Pons (tissue), 1 donor: ENCODE data around the gene MFSD6.

ENCODE experiments used
- DNase-seq: peaks from one replicate; pipeline ENCODE4 v3.0.0-alpha.2; 2016; ENCODE audit warnings: low spot score

MFSD6 gene

DNA sequence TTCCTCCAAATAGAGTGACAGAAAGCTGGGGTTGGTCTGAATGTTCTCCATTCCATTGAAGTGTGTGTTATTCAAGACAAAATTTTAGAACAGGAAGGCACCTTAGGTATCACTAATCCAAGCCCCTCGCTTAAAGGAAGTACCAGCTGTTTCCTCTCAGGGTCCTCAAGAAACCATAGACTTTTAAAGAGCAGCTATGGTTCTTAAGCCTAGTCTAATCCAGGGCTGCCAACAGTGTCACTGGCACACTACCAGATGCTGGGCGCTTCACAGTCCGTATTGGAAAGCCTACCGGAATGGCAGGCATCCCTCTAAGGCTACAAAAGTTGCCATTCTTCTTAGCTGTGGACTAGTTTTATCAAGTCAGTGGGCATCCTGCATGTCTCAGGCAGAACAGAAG, 124.4 kb downstream of the MFSD6 start:
- DNase-seq, result no peak

DNA sequence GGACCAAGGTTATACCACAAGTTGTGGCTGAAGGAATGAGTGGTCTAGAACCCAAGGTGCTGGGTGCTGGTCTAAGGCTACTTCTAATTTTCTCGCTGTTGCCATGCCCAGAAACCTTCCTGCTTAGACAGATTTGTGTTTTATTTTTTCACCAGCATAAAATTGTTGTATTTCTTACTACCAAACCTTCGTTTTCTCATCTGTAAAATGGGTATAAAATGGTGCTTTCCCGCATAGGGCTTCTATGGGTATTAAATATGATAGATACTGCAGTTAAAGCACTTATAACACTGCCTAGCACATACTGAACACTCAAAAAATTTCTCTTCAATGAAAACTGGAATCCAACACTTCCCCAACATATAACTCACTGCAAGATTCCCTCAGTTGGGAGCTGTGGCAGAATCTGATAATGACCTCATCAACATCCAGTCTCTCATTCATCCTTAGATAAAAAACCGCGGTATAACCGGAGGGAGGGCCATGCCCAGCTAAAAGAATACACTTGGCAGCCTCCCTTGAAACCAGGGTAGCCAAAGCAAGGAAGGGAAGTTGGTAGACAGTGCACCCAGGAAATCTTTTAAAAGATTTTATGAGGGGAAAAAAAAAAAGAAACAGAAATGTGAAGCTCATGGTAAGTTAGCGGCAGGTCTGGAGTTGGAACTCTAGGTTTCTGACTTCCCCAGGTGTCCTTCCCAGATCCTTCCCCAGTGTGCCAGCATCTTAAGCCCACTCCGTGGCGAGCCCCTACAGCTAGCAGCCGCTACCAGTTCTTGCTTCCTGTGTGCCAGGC, 125.2 kb downstream of the MFSD6 start:
- DNase-seq, result no peak

DNA sequence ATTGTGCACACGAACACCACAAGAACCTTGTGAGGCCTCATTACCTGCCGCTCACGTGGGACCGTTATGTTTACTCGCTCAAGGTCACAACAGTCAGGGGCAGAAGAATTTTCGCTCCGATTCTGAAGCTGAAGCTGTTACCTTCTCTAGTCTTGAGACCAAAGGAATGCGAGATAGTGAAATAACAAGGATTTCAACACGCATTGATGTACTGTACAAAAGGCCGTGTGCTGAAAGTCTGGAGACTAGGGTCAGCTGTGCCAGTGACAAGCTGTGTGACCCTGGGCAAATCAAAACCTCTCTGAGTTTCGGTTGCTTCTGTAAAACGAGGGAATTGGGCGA, 125.8 kb downstream of the MFSD6 start:
- peak; percentile 53 for DNase-seq

DNA sequence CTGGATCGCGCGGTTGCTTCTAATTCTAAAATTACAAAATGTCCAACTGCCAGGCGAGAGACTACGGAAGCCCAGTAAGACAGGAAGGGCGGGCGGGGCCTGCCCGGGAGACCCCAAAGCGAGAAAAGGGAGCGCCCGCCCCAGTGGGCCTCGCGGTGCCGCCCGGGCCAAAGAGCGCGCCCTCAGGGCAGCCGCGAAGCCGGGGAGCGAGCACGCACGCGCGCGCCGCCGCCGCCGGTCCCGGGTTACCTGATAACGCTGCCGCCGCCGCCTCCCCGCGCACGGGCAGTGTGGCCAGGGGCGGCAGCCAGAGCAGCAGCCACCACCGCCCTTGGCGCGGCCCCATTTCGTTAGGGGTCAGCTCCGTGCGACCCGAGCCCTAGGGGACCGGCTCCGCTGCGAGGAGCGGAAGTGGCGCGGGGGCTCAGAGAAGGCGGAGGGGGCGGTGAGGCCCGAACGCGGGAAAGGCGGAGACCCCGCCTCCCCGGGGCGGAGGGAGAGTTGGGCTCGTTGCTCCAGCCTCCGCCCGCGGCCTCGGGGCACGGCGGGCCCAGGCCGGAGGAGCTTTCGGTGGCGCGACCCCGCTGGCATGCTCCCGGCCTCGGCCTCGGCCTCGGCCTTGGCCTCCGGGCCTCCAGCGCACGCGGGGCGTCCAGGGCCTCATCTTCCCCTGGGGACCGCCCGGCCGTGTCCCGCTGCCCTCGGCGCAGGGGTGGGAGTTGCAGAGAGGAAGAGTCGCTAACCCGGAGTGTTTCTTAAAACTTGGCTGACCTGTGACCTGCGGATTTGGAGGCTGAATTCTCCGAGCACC, 126.4 kb downstream of the MFSD6 start, which contains the start of gene NEMP2:
NEMP2 (minus strand) TSS at position 413 of the 811 bp plus-strand sequence; CDS start at position 346, 67 bp downstream.
- peak; percentile 49 for DNase-seq

DNA sequence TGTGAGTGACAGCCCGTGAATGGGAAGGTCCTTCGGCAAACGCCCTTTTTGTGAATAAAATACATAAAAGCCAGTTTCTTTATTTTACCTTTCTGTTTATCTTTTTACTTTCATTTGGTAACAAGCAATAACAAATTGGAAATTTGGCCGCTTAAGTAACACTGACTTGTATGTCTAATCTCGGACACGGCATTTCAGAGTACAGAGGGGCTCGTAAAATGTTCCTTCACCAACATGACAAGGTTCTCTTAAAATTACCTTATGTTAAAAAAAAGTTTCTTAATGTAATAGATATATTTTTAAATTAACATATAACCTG, 126.9 kb downstream of the MFSD6 start:
- peak; percentile 32 for DNase-seq

DNA sequence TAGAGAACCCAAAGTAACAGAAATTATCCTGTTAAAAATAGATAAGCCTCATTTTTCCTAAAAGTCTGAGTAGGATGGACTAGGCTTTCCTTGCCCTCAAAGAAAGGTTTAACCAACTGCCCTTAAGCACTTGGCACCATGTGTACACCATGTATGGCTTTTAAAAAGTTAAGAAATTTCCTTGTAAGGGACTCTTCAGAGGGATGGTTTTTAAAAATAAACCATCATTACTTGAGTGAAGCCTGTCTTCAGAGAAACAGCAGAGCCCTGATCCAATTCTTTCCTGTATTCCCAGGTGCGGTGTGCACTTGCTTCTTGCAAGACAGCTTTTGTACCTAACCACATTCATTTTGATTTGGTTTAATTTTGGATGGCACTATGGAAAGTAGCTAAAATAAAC, 127.4 kb downstream of the MFSD6 start:
- DNase-seq, result peak; percentile 28

DNA sequence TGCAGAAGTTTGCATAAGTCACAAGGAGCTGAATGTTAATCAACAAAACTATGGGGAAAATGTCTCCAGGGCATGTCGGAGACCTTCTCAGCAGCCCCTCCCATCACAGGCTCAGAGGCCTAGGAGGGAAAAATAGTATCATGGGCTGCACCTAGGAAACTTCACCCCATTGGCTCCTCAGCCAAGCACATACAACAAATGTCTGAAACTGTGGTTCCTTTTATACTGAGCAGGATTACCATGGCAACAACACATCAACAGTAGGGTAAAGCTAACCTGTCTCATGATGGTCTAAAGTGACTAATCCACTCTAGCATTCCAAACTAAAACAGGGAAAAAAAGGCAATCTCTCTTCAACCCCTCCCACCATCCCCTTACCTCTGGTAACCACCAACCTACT, 129.6 kb downstream of the MFSD6 start:
- no peak for DNase-seq

DNA sequence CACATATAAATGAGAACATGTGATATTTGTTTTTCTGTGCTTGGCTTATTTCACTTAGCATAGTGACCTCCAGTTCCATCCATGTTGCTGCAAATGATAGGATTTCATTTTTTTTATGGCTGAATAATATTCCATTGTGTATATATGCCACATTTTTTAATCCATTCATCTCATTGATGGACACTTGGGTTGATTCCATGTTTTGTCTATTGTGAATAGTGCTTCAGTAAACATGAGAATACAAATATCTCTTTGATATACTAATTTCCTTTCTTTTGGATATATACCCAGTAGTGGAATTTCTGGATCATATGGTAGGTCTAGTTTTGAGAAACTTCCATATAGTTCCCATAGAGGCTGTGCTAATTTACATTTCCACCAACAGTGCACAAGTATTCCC, 130.0 kb downstream of the MFSD6 start:
- DNase-seq, result no peak

DNA sequence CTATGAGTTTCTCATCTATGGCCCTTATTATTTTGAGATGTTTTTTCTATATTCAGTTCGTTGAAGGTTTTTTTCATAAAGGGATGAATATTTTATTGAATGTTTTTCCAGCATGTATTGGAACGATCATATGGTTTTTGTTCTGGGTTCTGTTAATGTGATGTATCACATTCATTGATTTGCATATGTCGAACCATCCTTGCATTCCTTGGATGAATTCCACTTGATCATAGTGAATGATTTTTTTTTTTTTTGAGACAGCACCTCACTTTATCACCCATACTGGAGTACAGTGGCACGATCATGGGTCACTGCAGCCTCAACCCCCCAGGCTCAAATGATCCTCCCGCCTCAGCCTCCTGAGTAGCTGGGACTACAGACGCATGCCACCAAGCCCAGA, 131.9 kb downstream of the MFSD6 start:
- no peak for DNase-seq

DNA sequence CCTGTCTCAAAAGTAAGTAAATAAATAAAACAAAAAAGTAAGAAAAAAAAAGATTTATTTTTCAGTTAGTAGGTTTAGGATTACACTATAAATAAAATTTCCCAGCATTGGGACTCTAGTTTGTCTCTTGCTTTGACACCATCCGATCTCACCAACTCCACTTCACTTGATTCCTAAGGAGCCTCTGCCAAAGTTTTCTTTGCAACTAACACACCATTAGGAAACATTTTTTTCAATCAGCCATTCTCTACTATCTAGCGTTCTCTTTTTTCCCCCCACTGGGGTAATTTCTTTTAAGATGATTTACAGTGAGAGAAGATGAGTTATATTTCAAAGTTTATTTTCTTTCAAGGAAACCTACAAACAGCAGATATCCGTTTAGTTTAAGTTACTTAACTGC, 136.9 kb downstream of the MFSD6 start:
- no peak for DNase-seq

DNA sequence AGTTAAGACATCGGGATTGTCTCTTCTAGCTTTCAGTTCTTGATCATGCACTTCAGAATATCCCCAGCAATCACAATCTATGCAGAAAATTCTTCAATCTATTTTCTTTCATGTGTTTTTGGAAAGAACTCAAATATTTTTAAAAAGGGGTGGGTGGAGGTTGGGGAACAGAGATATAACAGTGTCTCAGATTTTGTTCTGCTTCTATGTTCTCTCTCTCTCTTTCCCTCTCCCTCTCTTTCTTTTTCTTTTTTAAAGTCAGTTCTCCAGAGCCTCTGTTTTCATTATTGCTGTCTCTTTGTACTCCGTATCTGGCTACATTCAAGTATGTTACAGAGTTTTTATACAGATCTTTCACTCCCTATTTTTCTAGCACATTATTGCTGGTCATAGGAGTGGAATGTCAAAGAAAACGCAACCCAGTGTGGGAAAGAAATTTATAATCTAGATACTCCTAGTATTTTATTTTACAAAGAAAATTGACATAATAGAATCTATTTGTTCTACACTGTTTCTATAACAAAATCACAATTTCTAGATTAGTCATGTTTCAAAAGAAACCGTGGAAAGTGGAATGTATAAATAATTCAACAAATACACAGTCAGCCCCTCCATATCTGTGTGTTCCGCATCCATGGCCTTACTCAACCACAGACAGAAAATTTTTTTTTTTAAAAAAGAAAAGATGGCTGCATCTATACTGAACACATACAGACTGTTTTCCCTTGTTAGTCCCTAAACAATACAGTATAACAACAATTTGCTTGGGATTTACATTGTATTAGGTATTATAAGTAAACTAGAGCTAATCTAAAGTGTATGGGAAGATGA, 137.6 kb downstream of the MFSD6 start:
- no peak for DNase-seq

DNA sequence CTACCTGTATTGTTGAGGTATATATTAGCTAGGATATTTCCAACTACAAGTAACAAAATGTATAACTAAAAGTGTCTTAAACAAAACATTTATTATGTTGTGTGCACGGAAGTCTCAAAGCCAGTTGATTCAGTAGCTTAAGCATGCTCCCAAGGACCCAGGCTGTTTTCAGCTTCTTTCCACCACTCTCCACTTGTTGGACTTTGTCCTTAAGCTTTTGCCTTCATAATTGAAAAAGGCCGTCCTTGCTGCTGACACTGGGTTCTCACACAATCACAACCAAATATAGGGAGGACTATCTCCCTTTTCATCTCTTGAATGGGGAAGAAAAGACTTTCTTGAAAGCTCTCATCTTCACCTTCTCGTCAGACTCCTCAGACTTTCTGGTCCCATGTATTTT, 138.6 kb downstream of the MFSD6 start:
- DNase-seq, result no peak

DNA sequence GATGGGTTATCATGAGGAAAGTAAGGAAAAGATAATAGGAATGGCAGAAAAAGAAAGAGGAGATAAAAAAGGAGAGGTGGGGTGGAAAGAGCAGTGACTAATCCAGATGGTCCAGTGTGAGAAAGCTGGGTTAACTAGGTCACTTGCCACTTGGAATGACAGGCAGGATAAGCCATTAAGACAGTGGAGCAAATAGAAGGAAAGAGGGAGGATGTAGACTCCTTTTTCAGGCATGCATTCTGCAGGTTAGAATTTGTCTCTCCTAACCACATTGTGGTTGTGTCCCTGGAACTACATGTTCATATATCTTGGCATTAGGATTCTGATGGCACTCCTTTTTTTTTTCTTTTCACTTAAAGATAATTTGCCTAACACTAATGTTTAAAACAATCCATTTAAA, 139.7 kb downstream of the MFSD6 start:
- no peak for DNase-seq

DNA sequence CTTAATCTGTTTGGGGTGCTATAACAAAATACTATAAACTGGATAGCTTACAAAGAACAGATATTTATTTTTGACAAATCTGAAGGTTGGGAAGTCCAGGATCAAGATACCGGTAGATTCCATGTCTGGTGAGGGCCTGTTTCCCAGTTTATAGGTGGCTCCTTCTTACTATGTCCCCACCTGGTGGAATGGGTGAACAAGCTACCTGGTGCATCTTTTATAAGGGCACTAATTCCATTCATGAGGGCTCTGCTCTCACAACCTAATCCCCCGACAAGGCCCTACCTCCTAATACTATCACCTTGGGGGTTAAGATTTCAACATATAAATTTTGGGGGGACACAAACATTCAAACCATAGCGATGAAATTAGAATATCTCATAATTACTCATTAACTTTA, 142.0 kb downstream of the MFSD6 start:
- no peak for DNase-seq
